ENCODE data around the gene ZXDC. TPM values are rescaled to one million over a fixed set of nuclear protein-coding genes. Genes with fewer than 3 reads are reported as not detected.

ZXDC gene
- total and polyA plus RNA-seq, 9 of the 15 experiments (the other 6 are each of a cell fraction or from before 2014, with no cell fraction given) = 0.59 to 13.4 (median 7.3) TPM

DNA sequence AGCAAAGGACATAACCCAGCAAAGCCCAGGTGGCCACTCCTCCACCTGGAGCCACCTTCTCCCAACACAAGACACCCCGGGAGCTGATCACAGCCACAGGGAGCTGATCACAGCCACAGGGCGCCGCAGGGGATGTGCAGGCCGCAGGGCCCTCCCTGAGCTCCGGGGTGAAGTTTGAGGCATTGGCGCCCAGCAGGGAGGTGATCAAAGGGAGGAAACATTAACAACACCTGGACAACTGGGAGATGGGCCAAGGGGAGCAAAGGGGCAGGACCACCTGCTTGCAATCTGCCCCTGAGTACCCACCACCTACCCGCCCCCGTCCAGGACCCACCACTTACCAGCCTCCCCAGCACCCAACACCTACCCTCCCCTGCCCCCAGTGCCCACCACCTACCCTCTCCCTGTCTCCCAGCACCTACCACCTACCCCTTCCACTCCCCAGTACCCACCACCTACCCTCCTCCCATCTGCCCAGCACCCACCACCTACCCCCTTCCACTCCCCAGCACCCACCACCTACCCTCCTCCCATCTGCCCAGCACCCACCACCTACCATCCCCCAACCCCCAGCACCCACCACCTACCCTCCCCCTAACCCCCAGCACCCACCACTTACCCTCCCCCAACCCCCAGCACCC is 39.5 kb upstream of the ZXDC start (continued):
- TF ChIP-seq, protein P1, sequence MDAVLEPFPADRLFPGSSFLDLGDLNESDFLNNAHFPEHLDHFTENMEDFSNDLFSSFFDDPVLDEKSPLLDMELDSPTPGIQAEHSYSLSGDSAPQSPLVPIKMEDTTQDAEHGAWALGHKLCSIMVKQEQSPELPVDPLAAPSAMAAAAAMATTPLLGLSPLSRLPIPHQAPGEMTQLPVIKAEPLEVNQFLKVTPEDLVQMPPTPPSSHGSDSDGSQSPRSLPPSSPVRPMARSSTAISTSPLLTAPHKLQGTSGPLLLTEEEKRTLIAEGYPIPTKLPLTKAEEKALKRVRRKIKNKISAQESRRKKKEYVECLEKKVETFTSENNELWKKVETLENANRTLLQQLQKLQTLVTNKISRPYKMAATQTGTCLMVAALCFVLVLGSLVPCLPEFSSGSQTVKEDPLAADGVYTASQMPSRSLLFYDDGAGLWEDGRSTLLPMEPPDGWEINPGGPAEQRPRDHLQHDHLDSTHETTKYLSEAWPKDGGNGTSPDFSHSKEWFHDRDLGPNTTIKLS (IDR thresholded peaks at IDR 0.05; ENCODE audit: borderline replicate concordance, low read depth) = no peak
- TF ChIP-seq SRSF3 (IDR thresholded peaks at IDR 0.05; ENCODE audit: insufficient read depth, low read length) (no peak), GTF2B (IDR thresholded peaks at IDR 0.05; ENCODE audit: extremely low read depth, insufficient read length) (no peak), AFF4 (CRISPR knock-in tag; IDR thresholded peaks at IDR 0.05) (no peak), KLF13 (tag; IDR thresholded peaks at IDR 0.05; ENCODE audit: borderline replicate concordance, low read depth) (no peak), CREM (IDR thresholded peaks at IDR 0.05; ENCODE audit: low read depth) (no peak), NCOA2 (IDR thresholded peaks at IDR 0.05; ENCODE audit: partially characterized antibody in 2 of 2) (no peak), MYC (IDR thresholded peaks at IDR 0.05; ENCODE audit: low read depth, low read length) (no peak), MYC (CRISPR knock-in tag; IDR thresholded peaks at IDR 0.05; ENCODE audit: borderline replicate concordance, low read depth) (no peak)
- TF ChIP-seq, protein P2, sequence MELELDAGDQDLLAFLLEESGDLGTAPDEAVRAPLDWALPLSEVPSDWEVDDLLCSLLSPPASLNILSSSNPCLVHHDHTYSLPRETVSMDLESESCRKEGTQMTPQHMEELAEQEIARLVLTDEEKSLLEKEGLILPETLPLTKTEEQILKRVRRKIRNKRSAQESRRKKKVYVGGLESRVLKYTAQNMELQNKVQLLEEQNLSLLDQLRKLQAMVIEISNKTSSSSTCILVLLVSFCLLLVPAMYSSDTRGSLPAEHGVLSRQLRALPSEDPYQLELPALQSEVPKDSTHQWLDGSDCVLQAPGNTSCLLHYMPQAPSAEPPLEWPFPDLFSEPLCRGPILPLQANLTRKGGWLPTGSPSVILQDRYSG (tag; conservative IDR thresholded peaks at IDR 0.05; ENCODE audit: low read depth) = no peak
